Liver (tissue), 9 donors: ENCODE data around the gene ZNF423. TPM values are rescaled to one million over a fixed set of nuclear protein-coding genes. Genes with fewer than 3 reads are reported as not detected.
A peak's percentile ranks its signal among the peaks of the same experiment; 100 is the strongest.

Experiments used
- DNase-seq: peaks from one replicate; pipeline ENCODE4 v3.0.0-alpha.2; 2017; ENCODE audit warnings: low spot score
- H3K27ac ChIP-seq, 2 donors: one replicate each; pipeline ENCODE4 v1.7.0; 2013; ENCODE audit warnings: inconsistent platforms in 2 of 2, low read length in 2 of 2, control low read depth in 1 of 2, low read depth in 1 of 2, mild to moderate bottlenecking in 1 of 2
- H3K27me3 ChIP-seq, 4 donors: one replicate each; pipeline versions ENCODE4 v1.6.1 to v1.7.0; 2013; ENCODE audit warnings: low read length in 3 of 4, inconsistent platforms in 1 of 4, mild to moderate bottlenecking in 1 of 4, moderate library complexity in 1 of 4; ENCODE audit not compliant: control insufficient read depth in 4 of 4, insufficient read depth in 4 of 4
- H3K36me3 ChIP-seq, 4 donors: one replicate each; pipeline versions ENCODE4 v1.6.1 to v1.7.0; 2013; ENCODE audit warnings: low read length in 3 of 4, mild to moderate bottlenecking in 3 of 4, low read depth in 1 of 4, moderate library complexity in 1 of 4; ENCODE audit not compliant: control insufficient read depth in 4 of 4, insufficient read depth in 3 of 4
- H3K4me1 ChIP-seq, 4 donors: one replicate each; pipeline versions ENCODE4 v1.6.1 to v1.7.0; 2013; ENCODE audit warnings: low read length in 3 of 4, mild to moderate bottlenecking in 3 of 4, moderate library complexity in 1 of 4; ENCODE audit not compliant: control insufficient read depth in 4 of 4, insufficient read depth in 4 of 4
- H3K4me3 ChIP-seq, 3 donors: one replicate each; pipeline versions ENCODE4 v1.6.1 to v1.7.0; 2013; ENCODE audit warnings: low read length in 3 of 3, control low read depth in 1 of 3, low read depth in 1 of 3, mild to moderate bottlenecking in 1 of 3
- H3K9ac ChIP-seq, 2 donors: one replicate each; pipeline ENCODE4 v1.7.0; 2013; ENCODE audit warnings: low read length in 2 of 2, mild to moderate bottlenecking in 2 of 2, moderate library complexity in 2 of 2, control low read depth in 1 of 2, low read depth in 1 of 2
- H3K9me3 ChIP-seq, 4 donors: one replicate each; pipeline versions ENCODE4 v1.6.1 to v1.7.0; 2013; ENCODE audit warnings: low read length in 3 of 4; ENCODE audit not compliant: control insufficient read depth in 4 of 4
- EGR1 ChIP-seq, 2 donors: IDR thresholded peaks; 2 replicates each; pipeline ENCODE4 v1.6.1; 2016 to 2018; ENCODE audit warnings: antibody characterized with exemption in 2 of 2, low read depth in 2 of 2
- FOXA1 ChIP-seq: IDR thresholded peaks from 2 replicates; pipeline ENCODE4 v1.6.1; 2016; ENCODE audit warnings: antibody characterized with exemption
- FOXA2 ChIP-seq: IDR thresholded peaks from 2 replicates; pipeline ENCODE4 v1.6.1; 2016; ENCODE audit warnings: antibody characterized with exemption
- GABPA ChIP-seq, 2 donors: IDR thresholded peaks in 1 of 2; conservative IDR thresholded peaks in 1 of 2; 2 replicates each; pipeline ENCODE4 v1.6.1; 2016; ENCODE audit warnings: antibody characterized with exemption in 2 of 2, mild to moderate bottlenecking in 1 of 2, moderate library complexity in 1 of 2
- HNF4G ChIP-seq: IDR thresholded peaks from 2 replicates; pipeline ENCODE4 v1.6.1; 2016; ENCODE audit warnings: antibody characterized with exemption
- JUND ChIP-seq, 2 donors: IDR thresholded peaks; 2 replicates each; pipeline ENCODE4 v1.6.1; 2016; ENCODE audit warnings: antibody characterized with exemption in 2 of 2
- NR2F2 ChIP-seq: IDR thresholded peaks from 2 replicates; pipeline ENCODE4 v1.6.1; 2016; ENCODE audit warnings: antibody characterized with exemption
- RAD21 ChIP-seq, 2 donors: IDR thresholded peaks; 2 replicates each; pipeline ENCODE4 v1.6.1; 2016; ENCODE audit warnings: antibody characterized with exemption in 2 of 2, mild to moderate bottlenecking in 2 of 2
- RXRA ChIP-seq, 2 donors: IDR thresholded peaks; 2 replicates each; pipeline ENCODE4 v1.6.1; 2017 to 2018; ENCODE audit warnings: antibody characterized with exemption in 2 of 2, mild to moderate bottlenecking in 1 of 2
- SP1 ChIP-seq: IDR thresholded peaks from 2 replicates; pipeline ENCODE4 v1.6.1; 2018; ENCODE audit warnings: antibody characterized with exemption, mild to moderate bottlenecking
- TAF1 ChIP-seq: conservative IDR thresholded peaks from 2 replicates; pipeline ENCODE4 v1.6.1; 2016; ENCODE audit warnings: antibody characterized with exemption, mild to moderate bottlenecking
- YY1 ChIP-seq: IDR thresholded peaks from 2 replicates; pipeline ENCODE4 v1.6.1; 2016; ENCODE audit warnings: antibody characterized with exemption, mild to moderate bottlenecking
- WGBS: extraction: QIAGEN DNeasy Blood & Tissue Kit; methylation state at CpG from one replicate; pipeline ENCODE4 v1.1.7; 2013; 5-methylcytosine and 5-hydroxymethylcytosine counted together
- polyA plus RNA-seq, 2 donors: library from polyadenylated mRNA; stranded (reverse) in 1 of 2; unstranded in 1 of 2; fragments of 200-250 nt in 1 of 2; fragments of >200 nt in 1 of 2; fragmentation: Nextera tagmentation in 1 of 2; extraction: Ambion mirVana in 1 of 2; gene quantifications; one replicate each; pipeline versions ENCODE4 v1.2.1 to v1.2.3, GENCODE V29; 2013 to 2015
- total RNA-seq, 2 donors: library from RNA; depleted of rRNA; stranded (reverse); fragments of >200 nt; gene quantifications; one replicate each; pipeline ENCODE4 v1.2.3, GENCODE V29; 2014
- TF ChIP-seq, protein P1 (sequence below): IDR thresholded peaks from 2 replicates; pipeline ENCODE4 v1.6.1; 2016; ENCODE audit warnings: antibody characterized with exemption
- TF ChIP-seq, protein P2 (sequence below): IDR thresholded peaks from 2 replicates; pipeline ENCODE4 v1.6.1; 2016; ENCODE audit warnings: antibody characterized with exemption
- TF ChIP-seq, protein P3 (sequence below): IDR thresholded peaks from 2 replicates; pipeline ENCODE4 v1.6.1; 2016; ENCODE audit warnings: antibody characterized with exemption
- TF ChIP-seq, protein P4 (sequence below): IDR thresholded peaks from 2 replicates; pipeline ENCODE4 v1.6.1; 2016; ENCODE audit warnings: antibody characterized with exemption, mild to moderate bottlenecking
- donor health status: healthy.
- donor health status: healthy.
- donor health status: healthy.
- donor health status: healthy.
- donor health status: healthy.

Gene ZNF423
- total and polyA plus RNA-seq, 4 donors: 0.24 to 1.6 (median 0.39) TPM

DNA sequence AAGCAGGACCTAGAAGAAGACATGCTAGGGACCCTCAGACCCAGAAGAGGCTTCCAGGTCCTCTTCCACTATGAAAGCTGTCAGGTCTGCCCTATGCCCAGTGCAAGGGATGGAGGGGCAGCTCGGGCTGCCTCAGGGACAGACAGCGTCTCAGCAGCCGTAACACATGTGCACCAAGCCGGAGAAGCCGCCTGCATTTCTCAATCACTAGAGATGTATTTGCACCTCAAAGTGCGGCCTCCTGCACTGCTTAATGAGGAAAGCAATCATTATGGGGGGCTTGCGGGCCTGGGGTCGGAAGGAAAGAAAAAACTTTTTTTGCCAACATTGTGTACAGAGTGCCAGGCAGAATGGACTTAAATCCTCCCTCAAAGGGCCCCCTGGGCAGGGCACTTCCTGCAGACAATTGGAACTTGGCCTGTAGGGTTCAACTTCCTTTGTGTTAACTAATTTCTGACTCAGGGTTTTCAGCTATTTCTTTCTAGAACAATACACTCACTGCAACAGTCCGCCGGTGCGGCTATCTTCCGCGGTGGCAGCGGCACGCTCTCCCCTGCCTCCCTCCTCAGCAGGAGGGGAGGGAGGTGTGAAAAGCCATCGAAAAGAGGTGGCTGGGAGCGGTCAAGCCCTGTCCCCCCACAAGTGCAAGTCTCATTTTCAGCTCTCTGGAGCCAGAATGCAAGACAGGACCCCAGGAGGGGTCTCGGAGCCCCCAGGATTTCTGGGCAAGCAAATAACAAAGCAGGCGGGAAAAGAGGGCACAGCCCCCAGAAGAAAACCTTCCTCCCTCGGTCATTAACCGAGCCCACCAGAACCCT, 101.2 kb downstream of the ZNF423 start:
- H3K27ac ChIP-seq: no peak overlapping the region
- H3K4me3 ChIP-seq: peak overlapping the region in 1 of 3 donors; percentile 9
- no peak overlapping the region for H3K9ac ChIP-seq
- H3K27me3 ChIP-seq: no peaks in the 10 kb centered on the region
- H3K36me3 ChIP-seq: no peaks in the 10 kb centered on the region
- 23% methylated on average over 21 of the region's 21 CpGs for WGBS
- no peaks in the 10 kb centered on the region for H3K9me3 ChIP-seq
- DNase-seq: no peak
- TF ChIP-seq NR2F2 (peak; percentile 37), RXRA (IDR thresholded peaks at IDR 0.05) (no peak), SP1 (no peak)
- H3K4me1 ChIP-seq: peaks cover 0 to 7% (median 2%) of the 10 kb centered on the region in 4 donors

DNA sequence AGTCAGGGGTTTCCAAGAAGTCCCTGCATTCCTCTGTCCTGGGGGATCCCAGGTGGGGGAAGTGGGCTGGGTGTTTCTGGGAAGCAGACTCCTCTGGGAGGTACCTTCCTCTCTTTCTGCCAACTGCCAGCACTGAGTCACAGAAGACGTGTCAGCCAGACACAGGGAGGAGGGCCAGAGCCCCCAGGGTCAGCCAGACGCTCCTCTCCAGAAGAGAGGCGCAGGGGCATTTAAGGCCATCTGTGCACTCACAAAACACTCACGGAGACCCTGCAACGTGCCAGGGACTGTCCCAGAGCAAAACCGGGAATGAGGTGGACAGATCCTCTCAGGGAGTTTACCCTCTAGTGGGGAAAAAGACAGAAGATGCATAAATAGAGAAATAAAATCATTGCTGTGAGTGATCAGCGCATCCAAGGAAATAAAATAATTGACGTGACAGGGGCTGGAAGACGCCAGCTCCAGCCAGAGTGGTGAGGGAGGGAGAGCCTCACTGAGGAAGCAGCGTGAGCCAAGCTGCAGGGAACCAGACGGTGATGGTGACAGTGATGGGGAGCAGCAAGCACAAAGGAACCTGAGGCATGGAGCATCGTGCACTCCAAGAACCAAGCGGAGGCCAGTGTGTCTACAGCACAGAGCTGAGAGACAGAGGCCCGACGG, 105.4 kb downstream of the ZNF423 start:
- Histone ChIP-seq H3K27ac (no peak overlapping the region), H3K4me1 (peaks cover 0 to 7% (median 2%) of the 10 kb centered on the region in 4 donors), H3K9ac (no peak overlapping the region), H3K27me3 (no peaks in the 10 kb centered on the region), H3K4me3 (no peak overlapping the region), H3K36me3 (no peaks in the 10 kb centered on the region), H3K9me3 (no peaks in the 10 kb centered on the region)
- TF ChIP-seq, protein P1, sequence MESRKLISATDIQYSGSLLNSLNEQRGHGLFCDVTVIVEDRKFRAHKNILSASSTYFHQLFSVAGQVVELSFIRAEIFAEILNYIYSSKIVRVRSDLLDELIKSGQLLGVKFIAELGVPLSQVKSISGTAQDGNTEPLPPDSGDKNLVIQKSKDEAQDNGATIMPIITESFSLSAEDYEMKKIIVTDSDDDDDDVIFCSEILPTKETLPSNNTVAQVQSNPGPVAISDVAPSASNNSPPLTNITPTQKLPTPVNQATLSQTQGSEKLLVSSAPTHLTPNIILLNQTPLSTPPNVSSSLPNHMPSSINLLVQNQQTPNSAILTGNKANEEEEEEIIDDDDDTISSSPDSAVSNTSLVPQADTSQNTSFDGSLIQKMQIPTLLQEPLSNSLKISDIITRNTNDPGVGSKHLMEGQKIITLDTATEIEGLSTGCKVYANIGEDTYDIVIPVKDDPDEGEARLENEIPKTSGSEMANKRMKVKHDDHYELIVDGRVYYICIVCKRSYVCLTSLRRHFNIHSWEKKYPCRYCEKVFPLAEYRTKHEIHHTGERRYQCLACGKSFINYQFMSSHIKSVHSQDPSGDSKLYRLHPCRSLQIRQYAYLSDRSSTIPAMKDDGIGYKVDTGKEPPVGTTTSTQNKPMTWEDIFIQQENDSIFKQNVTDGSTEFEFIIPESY: no peak
- TF ChIP-seq FOXA1 (no peak), SP1 (no peak), JUND (IDR thresholded peaks at IDR 0.05) (no peak), RXRA (IDR thresholded peaks at IDR 0.05) (no peak), TAF1 (no peak), YY1 (no peak)
- DNase-seq: no peak
- 65% methylated on average over 15 of the region's 15 CpGs for WGBS

DNA sequence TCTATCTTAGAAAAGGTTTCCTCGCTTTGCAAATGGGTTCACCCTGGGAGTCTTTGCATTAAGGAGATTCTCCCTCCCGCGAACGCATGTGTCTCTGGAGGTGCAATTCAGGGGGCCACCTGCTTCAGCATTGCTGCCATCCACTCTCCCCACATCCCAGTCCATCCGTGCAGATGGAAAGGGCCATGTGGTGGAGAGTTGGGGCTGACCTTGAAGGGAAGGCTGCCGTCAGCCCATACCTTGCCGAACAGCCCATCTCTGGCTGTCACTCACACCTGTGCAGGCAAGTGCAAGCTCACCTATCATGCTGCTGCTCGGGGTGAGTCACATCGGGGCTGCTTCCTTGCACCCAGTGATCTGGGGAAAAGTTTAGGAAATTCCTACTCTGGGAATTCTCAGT, 106.1 kb downstream of the ZNF423 start:
- Histone ChIP-seq H3K4me3 (no peak overlapping the region), H3K27me3 (no peaks in the 10 kb centered on the region), H3K9me3 (no peaks in the 10 kb centered on the region), H3K4me1 (peaks cover 0 to 1% (median under 1%) of the 10 kb centered on the region in 4 donors), H3K9ac (no peak overlapping the region), H3K36me3 (no peaks in the 10 kb centered on the region), H3K27ac (no peak overlapping the region)
- DNase-seq: no peak
- WGBS: 56% methylated on average over 9 of the region's 9 CpGs
- TF ChIP-seq EGR1 (IDR thresholded peaks at IDR 0.05; ENCODE audit: low read depth in 2 of 2) (no peak), RXRA (IDR thresholded peaks at IDR 0.05) (no peak), FOXA2 (no peak), GABPA (IDR thresholded peaks at IDR 0.05 in 1 of 2, conservative IDR thresholded peaks at IDR 0.05 in 1 of 2) (no peak), SP1 (no peak), JUND (IDR thresholded peaks at IDR 0.05) (no peak), YY1 (no peak), TAF1 (no peak), RAD21 (IDR thresholded peaks at IDR 0.05) (no peak), FOXA1 (no peak), HNF4G (no peak)
- TF ChIP-seq, protein P1: no peak
- TF ChIP-seq, protein P2, sequence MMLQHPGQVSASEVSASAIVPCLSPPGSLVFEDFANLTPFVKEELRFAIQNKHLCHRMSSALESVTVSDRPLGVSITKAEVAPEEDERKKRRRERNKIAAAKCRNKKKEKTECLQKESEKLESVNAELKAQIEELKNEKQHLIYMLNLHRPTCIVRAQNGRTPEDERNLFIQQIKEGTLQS: no peak
- TF ChIP-seq, protein P3, sequence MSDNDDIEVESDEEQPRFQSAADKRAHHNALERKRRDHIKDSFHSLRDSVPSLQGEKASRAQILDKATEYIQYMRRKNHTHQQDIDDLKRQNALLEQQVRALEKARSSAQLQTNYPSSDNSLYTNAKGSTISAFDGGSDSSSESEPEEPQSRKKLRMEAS: no peak
- TF ChIP-seq, protein P4, sequence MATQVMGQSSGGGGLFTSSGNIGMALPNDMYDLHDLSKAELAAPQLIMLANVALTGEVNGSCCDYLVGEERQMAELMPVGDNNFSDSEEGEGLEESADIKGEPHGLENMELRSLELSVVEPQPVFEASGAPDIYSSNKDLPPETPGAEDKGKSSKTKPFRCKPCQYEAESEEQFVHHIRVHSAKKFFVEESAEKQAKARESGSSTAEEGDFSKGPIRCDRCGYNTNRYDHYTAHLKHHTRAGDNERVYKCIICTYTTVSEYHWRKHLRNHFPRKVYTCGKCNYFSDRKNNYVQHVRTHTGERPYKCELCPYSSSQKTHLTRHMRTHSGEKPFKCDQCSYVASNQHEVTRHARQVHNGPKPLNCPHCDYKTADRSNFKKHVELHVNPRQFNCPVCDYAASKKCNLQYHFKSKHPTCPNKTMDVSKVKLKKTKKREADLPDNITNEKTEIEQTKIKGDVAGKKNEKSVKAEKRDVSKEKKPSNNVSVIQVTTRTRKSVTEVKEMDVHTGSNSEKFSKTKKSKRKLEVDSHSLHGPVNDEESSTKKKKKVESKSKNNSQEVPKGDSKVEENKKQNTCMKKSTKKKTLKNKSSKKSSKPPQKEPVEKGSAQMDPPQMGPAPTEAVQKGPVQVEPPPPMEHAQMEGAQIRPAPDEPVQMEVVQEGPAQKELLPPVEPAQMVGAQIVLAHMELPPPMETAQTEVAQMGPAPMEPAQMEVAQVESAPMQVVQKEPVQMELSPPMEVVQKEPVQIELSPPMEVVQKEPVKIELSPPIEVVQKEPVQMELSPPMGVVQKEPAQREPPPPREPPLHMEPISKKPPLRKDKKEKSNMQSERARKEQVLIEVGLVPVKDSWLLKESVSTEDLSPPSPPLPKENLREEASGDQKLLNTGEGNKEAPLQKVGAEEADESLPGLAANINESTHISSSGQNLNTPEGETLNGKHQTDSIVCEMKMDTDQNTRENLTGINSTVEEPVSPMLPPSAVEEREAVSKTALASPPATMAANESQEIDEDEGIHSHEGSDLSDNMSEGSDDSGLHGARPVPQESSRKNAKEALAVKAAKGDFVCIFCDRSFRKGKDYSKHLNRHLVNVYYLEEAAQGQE: no peak
